GM21786 (cell line): ENCODE measurements around the gene ABHD15.
"Not testable (repeated sequence)": the region's sequence is repeated elsewhere in the genome, so short reads cannot be mapped to it uniquely, and the experiment has no call there.

Experiments
- ATAC-seq: cut with Tn5 transposase; IDR thresholded peaks from one replicate; pipeline ENCODE4 v1.9.1; 2021; ENCODE audit not compliant: unreplicated experiment

ABHD15 gene

DNA sequence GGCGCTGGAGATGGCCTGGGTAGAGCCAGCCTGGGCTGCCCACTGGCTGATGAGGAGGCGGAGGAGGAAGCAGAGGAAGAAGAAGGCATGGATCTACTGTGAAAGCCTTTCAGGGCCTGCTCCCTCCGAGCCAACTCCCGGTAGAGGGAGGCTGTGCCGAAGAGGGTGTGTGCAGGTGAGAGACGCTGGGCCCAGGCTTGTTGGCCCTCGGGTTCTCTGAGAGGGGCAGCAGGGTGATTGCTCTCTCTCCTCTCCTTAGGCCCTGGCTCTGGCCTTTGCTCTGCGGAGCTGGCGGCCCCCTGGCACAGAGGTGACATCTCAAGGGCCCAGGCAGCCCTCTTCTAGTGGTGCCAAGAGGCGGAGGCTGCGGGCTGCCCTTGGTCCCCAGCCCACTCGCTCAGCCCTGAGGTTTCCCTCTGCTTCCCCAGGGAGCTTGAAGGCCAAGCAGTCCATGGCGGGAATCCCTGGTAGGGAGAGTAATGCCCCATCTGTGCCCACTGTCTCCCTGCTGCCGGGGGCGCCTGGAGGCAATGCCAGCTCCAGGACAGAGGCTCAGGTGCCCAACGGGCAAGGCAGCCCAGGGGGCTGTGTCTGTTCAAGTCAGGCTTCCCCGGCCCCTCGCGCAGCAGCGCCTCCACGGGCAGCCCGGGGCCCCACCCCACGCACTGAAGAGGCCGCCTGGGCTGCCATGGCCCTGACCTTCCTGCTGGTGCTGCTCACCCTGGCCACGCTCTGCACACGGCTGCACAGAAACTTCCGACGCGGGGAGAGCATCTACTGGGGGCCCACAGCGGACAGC is 5.2 kb upstream of the ABHD15 start:
- no peak for ATAC-seq

DNA sequence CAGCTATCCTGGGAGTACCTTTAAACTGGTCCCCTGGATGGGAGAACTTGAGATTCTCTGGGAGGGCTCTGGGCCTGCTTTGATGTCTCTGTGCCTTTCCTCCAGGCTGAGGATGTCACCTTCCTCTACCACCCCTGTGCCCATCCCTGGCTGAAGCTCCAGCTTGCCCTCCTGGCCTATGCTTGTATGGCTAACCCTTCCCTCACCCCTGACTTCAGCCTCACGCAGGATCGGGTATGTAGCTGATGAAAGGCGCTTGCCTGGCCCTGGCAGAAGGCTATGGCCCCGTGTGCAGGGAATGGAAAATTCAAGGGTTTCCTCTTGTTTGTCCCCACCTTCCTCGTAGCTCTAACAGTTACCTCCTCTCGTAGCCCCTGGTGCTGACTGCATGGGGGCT is 4.6 kb upstream of the ABHD15 start:
- ATAC-seq: no peak

DNA sequence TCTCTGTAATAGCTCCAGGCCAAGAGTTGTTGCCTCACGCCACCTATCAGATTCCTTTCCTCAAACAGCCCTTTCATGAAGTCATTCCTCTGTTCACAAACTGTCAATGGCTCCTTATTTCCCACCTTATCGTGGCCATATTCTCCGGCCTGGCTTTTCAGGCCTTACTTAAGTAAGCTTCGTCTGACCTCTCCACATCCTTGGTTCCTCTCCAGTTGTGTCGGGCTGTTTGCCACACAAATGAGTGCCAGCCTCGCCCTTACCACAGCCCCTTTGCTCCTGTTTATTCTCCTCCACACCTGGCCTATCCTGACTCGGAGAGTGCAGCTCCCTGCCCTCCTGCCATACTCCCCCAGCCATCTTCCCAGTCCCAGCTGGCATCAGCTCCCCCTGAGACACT is 3.7 kb upstream of the ABHD15 start:
- ATAC-seq: no peak

DNA sequence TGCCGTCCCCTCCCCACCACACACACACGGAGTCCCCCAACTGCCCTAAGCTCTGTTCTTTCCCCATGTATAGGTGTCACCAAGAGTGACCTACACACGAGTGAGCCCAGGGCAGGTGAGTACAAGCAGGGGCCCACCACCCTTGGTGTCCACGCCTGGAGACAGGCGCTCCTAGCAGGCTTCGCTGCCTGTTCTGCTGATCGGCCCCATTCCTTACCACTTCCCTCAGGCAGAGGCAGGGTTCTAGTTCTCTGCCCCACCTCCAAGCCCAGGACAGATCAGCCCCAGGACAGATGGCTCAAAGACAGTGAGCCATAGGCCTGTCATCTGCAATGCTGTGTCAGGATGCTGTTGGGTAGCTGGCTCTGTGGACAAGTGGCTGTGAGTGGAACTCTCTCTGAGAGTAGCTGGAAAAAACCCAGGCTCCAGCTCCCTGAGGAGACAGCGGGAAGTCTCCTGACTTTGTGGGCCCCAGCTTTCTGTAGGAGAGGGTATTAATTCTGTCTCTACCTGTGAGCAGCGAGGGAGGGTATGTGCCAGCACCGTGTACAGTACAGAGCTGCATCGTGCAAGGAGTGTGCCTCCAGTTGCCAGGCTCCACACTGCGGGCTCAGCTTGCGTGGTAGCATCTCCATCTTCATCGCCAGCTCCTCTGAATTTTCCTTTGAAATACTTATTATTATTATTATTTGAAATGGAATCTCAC is 2.6 kb upstream of the ABHD15 start:
- ATAC-seq: no peak

DNA sequence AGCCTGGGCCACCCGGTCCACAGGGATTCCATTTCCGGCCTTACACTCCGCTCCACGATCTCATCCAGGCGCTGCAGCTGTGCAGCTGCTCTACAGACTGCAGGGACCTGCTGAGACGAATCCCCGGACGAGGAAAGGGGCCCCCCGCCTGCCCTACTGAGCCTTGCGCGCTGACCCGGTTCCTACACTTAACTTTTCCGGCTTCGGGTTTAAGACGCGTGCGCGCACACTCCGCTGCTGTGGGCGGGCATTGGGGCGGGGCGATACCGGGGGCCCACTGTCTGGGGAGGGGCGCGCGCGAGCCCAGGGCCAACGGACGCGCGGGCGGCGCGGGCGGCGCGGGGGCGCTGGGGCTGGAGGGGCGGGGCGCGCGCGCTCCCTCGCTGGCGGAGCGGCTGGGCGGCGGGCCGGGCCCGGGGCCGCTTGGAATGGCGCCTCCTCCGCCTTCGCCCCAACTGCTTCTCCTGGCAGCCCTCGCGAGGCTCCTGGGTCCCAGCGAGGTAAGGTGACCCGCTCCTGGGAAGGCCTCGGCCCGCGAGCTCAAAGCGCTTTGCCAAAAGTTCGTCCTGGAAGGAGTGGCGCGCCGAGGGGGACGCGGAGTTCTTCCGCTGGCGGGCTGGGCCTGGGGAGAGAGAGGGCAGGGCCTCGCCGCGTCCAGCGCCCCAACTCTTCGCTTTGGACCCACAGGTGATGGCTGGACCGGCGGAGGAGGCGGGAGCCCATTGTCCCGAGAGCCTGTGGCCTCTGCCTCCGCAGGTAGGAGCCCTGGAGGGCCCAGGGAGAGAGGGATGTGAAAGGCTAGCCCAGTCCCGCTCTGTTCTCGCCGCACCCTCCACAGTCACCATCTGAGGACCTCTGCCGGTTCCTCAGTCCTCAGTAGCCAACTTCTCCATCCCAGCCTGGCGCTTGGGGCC is 1.8 kb upstream of the ABHD15 start, which contains the start of gene TP53I13:
Gene TP53I13 (plus strand): TSS at position 371 of the 914 bp plus-strand sequence. CDS start 58 bp downstream, at position 429.
- peak; percentile 37 for ATAC-seq

DNA sequence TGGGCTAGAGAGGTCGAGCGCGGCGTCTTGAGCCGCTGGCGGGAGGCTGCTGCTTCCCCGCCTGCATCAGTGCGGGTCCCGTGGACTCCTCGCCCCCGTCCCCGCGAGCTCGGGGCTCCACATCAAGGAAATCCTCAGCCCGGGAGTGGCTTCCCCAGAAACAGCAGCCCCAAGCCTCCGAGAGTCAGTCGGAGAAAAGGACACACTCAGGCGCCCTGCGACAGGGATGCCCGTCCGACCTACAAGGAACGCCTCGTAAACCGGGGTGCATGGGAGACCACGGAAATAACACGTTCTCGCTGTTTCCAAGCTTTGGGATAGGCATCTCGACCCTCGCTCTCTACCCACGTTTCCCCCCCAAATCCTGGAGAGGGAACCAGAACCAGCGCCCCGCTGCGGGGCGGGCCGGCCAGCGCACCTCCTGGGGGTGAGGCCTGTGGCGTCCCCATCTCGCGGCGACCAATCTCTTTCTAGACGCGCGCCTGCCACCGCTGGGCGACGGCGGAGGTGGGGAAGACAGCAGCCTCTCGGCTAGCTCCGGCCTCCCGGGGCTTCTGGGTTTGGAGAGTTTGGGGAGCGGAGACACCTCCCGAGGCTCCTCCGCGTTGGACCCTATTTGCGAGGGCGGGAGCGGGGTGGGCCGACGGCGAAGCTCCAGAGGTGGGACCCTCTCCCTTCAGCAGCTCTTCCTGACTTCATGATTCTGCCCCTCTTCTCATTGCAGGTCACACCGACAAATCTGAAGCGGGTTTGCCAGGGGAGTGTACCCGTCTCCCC is 905 bp upstream of the ABHD15 start:
- ATAC-seq: peak; percentile 33

DNA sequence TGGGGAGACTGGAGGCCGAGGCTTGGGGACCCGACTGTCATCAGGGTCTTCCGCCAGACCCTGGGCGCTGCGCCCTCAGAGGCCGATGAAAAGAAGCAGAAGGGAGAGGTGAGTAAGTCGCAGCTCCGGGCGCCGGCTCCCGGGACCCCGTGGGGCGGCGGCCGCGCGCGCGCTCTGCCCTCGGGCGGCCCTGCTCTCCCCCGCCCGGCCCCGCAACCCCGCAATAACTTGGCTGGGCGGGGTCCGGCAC is 392 bp upstream of the ABHD15 start:
- ATAC-seq: no peak

DNA sequence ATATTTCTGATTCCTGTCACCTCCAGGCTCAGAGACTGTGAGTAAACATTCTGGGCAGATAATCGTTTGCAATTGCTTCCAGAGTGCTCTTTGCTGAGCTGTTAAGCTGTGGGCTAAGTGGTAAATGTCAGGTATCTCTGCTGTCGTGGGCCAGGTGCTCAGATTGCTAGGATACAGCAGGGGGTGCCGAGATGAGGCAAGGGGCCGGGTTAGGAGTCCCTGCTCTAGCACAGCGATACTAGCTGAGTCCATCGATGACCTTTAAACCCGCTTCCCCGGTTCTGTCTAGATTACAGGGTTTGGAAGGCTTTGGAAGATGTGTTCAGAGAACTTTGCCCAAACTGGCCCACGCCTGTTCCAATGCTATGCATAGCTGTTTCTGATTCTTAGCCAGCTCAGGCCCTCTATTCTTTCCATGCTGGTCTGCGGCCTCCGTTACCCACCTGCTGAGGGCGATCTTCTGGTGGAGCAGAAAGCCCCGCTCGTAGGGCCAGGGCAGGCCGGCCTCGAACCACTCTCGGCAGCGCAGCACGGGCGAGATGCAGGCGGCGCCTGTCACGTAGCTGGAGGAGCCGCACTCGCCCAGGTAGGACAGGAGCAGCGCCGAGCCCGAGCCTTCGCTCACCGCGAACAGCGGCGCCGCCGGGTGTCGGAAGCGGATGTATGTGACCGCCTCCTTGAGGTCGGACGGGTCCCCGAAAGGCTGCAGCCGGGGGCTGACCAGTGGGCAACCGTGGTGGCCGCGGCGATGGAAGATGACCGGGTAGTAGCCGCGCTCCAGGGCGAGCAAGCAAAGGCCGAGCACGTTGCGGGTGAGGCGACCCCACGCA is 979 bp downstream of the ABHD15 start:
- no peak for ATAC-seq

DNA sequence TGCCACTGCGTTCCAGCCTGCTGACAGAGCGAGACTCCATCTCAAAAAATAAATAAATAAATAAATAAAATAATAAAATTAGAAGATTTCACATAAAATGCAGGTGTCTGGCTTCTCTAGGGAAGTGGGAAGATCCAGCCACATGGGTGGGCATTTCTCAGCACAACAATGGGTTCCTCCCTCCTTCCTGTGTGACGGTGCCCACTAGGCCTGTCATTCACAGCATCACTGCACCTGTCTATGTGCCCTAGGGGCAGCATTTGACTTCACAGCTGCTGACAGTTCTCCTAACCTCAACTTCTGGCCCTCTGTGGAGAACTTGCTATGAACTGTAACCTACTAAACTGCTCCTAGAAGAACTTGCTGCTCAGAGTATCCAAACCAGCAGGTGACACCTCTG is 3.0 kb downstream of the ABHD15 start:
- ATAC-seq: no peak

DNA sequence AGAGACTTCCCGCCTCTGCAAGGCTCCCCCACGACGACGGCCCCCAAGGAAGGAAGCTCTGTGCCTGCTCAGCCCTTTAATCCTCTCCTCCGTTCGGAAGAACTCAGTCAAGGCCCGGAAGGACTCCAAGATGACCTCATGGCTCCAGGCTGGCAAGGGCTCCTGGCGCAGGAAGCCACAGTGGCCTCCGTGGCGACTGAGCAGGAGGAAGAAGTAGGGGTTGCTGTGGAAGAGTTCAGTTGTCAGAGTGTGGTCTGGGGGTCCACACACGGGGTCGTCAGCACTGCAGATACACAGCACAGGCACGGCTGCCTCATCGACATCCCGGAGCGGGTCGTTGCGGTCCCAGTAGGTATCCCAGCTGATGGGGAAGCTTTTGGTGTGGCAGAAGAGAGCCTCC is 4.2 kb downstream of the ABHD15 start:
- ATAC-seq: no peak

DNA sequence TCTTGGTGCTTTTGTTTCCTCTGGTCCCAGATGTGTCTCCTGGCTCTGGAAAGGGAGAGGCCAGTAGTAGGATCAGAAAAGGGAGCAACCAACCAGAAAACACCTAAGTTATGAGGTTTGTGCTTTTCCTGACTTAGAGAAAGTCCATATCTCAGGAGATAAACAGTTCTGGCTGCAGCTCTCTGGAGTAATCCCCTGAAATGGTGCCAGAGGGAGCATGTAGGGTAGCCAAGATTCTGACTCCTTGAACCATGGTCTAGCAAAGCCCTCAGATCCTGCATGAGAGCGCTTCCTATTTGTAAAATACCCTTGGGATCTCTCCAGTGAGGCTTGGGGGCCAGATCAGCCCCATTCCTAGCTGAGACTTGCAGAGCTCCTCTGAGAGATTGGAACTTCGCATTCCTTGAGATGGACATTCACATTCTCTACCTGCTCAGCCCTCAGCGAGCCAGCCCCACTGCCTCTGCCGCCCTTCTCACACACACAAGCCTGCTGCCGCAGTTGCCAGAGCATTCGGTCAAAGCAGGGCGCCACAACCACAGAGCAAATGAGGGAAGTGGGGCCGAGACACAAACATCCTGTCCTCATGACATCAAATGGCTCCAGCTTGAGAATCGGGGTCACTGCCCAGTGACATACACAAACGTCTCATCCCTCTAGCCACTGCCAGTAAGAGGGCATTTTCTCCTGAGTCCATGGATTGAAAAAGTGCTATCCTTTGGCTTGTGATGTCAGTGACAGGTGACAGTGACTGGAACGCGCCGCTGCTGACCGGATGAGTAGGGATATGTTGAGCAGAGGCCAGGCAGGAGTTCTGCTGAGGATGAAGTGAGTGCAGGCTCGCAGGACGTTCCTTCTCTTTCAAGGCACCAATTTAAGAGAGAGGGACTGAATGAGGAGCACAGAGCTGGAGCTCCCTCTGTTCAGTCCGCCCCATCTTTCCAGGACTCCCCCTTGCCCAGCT is 5.0 kb downstream of the ABHD15 start:
- ATAC-seq: no peak

DNA sequence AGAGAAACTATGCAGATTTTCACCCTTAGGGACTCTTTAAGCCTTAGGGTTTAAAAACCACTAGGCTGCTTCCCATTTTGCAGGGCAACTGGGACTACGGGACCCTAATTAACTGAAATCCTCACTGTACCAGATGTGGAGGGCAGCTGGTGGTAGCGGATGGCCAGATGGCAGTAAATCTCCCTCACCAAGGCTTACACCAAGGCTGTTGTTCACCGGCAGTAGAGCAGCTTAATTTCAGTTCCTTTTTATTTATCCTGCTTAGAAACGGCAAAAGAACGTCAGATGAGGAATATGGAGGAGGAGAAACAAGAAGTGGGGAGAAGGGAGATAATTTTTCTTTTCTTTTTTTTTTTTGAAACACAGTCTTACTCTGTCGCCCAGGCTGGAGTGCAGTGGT is 6.5 kb downstream of the ABHD15 start:
- no peak for ATAC-seq

DNA sequence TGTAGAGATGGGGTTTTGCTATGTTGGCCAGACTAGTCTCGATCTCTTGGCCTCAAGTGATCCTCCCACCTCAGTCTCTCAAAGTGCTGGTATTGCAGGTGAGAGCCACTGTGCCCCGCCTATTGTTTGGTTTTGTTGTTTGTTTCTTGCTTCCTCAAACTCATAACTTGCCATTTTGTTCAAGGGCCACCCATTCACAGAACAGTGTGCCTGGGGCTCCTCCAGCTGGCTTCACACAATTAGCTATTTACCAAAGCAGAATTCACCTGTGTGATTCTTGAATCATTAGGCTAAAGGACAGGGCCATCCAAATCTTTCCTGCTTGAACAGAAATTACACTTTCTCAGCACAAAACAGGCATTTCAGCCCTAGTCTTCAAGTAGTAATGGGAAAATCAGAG is 7.2 kb downstream of the ABHD15 start:
- no peak for ATAC-seq

DNA sequence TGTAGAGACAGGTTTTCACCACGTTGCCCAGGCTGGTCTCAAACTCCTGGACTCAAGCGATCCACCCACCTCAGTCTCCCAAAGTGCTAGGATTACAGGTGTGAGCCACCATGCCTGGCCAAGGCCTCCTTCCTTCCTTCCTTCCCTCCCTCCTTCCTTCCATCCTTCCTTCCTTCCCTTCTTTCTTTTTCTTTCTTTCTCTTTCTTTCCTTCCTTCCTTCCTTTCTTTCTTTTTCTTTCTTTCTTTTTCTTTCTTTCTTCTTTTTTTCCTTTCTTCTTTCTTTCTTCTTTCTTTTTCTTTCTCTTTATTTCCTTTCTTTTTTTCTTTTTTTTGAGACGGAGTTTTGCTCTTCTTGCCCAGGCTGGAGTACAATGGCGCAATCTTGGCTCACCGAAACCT is 8.7 kb downstream of the ABHD15 start:
- not testable (repeated sequence) for ATAC-seq

DNA sequence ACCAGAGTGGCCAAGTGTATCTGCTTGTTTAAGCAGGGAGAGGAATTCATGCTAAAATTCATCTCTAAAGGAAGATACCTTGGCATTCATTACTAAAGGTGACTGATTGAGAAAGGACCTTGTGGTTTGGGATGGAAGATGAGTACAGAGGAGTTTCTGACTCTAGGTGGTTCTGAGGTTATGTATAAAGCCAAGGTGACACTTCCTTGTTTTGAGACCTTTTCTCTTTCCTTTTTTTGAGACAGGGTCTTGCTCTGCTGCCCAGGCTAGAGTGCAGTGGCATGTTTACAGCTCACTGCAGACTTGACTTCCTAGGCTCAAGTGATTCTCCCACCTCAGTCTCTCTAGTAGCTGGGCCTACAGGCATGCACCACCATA is 9.1 kb downstream of the ABHD15 start:
- no peak for ATAC-seq

DNA sequence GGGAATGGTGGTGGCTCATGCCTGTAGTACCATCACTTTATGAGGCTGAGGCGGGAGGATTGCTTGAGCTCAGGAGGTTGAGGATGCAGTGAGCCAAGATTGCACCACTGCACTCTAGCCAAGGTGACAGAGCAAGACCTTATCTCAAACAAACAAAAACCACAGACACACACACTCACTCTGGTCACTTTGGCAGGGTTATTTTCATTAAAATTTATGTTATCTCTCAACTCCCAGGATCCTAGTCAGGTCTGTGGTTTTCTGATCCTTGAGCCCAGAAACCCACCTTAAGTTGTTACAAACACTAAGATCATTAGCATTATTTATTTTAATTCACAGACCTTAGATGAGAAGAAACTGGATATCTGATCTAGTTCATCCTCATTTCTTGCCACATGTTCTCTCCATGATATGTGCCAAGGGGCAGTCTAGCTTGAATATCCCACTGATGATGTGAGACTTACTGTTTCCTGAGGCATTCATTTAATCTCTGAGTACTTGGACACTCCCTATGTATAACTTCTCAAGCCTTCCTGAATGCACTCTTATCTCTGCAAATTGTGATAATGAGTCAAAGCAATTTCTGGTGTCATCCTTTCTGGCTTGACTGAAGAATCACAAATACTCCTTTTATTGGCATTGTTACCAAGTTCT is 9.6 kb downstream of the ABHD15 start:
- no peak for ATAC-seq

DNA sequence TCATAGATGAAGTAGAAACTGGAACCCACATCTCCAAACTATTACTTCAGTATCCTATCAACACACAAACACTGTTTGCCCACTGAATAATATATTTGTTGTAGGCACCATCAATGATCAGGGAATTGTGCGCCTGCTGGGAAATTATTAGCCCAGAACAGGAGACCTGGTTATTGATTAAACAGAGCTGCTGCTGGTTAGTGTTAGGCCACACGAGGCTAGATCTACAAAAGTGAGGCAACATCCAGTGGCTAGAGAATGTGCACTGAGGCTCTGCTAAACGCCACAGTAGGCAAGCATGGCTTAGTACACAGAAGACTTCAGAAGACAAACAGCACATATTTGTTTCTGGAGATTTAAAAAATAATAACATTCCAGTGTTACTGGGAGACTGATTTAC is 11.0 kb downstream of the ABHD15 start:
- ATAC-seq: no peak

DNA sequence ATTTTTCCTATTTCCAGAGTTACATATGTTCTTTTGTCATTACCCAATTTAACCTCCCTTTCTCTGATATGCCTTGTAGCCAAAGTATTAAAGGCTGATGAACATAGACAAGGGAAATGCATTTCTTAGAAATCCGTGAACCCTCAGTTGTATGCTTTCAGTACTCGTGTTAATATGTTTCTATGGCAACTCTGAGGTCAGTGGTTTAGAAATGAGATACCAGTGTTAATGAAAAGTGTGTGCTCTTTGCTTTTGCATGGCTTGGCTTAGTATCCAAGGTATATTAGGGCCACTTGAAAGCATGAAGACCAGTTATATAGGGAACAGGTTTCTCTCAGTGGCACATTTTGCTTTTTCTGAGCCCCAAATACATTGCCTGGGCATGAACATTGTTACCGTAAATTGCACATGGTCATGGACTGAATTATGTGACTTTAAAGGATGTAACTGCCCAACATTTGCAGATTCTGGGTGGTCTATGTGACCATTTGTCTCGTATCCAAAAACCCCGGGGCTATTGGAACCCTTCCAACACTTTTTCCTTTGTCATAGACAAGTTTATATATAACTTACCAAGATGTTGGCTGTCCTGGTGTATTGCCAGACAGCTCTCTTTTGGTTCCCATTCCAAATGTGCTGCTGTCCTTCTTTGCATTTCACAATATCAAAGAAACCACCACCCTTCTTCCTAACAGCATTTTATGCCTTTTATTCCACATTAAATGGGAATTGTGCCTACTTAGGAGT is 17.5 kb downstream of the ABHD15 start:
- ATAC-seq: no peak
